HG03175 (cell line): ENCODE results near the gene CELSR1.
"Not testable (repeated sequence)": the region's sequence is repeated elsewhere in the genome, so short reads cannot be mapped to it uniquely, and the experiment has no call there.

Experiments used
- ATAC-seq: cut with Tn5 transposase; IDR thresholded peaks from one replicate; pipeline ENCODE4 v1.9.1; 2021; ENCODE audit warnings: mild to moderate bottlenecking, moderate library complexity; ENCODE audit not compliant: unreplicated experiment

Gene CELSR1

DNA sequence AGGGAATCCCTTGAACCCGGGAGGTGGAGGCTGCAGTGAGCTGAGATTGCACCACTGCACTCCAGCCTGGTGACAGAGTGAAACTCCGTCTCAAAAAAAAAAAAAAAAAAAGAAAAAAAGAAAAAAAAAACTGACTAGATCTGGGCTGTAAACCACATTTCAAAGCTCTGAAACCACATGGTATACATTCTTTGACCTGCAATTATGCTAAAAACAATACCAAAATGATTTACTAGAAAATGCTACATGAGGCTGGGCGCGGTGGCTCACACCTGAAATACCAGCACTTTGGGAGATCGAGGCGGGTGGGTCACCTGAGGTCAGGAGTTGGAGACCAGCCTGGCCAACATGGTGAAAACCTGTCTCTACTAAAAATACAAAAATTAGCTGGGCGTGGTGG lies 133.5 kb downstream of the CELSR1 start:
- not testable (repeated sequence) for ATAC-seq

DNA sequence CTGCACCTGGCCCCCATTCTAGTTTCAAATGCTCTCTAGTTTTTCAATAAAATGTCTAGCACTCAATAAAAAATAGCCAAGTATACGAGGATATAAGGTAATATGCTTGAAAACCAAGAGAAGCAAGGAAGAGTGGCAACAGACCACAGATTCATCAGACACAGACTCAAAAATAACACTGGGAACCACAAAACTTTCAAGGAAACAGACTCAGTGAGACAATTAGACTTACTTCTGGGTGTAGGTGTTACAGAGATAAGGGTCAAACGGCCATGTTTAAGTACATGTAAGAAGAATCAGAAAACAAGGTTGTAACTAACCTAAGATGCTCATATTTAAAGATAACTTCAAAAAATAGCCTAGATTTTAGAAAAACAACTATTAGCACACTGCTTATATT lies 134.9 kb downstream of the CELSR1 start:
- ATAC-seq: no peak

DNA sequence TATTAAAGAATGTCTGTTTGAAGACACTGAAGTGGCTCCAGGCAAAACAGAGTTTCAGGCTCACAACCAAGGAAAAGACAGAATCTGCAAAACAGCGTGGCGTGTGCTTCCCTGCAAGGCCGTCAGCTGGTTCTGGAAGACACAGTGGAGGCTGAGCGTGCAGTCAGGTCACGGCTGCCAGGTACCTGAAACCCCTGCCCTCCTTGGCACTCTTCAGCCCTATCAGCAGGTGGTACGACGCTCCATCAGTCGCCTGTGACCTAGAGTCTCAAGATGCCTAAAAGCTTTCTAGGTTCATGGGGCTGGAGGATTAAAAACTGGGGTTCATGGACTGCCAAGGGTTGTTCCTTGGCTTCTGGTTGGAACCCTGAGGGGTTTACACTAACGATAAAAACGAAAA lies 136.1 kb downstream of the CELSR1 start:
- ATAC-seq: no peak

DNA sequence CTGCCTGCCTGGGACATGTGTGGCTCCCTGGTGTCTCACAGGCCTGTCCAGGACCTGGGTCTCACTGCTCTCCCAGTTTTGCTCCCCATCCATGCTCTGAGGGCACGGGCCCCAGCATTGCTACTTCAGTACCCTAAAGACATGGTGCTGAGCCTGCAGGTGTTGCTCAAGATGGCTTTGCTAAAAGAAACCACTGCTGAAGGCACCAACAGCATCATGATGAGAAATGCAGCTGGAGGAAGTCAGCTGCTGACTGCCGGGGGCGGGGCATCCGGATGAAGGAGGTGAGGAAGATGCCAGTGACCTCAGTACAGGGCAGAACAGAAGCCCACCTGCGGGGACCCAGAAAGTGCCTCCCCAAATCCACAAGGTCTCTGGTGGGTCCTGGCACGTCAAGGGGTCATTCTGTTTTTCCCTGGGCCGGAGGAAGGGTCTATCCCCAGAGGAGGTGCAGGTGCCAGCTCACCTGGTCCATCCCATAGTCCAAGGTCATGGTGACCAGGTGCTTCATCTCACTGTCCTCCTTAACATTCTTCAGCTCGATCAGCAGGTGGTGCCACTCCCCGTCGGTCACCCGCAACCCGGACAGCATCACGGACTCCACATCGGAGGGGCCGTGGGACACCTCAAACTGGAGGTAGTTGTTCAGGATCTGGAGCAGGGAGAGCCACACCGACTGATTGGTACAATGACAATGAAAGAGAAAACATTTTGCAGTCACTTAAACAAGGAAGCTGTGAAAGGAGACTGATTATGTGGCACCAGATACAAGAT lies 138.0 kb downstream of the CELSR1 start:
- ATAC-seq: no peak

DNA sequence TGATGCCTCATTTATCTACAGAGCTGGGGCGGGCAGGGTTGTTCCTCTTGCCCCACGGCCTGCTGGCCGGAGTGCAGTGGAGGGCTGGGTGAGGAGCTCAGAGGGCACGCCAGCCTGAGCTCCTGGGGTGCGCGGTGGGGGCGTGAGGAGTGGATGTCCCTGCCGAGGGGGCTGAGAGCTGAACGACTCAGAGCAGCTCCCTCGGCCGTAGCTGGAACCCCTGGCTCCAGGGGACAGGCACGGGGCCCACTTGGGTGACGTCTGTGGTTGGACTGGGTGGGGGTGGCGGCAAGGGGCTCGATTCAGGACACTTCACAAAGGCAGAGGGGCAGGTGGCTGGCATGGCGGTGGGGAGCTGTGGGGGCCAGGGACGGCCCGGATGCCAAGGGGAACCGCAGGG lies 139.5 kb downstream of the CELSR1 start:
- ATAC-seq: no peak

DNA sequence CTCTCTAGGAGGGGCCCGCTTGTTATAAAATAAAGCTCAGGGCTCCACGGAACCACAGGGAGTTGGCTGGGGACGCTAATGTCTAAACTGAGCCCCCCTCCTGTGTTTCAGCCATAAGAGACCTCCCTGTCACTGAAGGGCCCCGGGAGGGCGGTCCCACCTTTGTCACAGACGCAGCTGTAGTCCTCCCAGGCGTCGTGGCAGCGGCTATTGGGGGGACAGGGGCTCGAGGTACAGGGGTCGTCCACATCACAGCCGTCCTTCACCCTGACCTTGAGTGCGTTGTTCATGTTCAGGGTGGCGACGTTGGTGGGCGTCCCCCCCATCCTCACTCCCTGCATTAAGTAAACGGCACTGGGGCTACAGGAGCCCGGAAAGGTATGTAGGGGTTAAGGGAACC lies 139.9 kb downstream of the CELSR1 start:
- no peak for ATAC-seq

DNA sequence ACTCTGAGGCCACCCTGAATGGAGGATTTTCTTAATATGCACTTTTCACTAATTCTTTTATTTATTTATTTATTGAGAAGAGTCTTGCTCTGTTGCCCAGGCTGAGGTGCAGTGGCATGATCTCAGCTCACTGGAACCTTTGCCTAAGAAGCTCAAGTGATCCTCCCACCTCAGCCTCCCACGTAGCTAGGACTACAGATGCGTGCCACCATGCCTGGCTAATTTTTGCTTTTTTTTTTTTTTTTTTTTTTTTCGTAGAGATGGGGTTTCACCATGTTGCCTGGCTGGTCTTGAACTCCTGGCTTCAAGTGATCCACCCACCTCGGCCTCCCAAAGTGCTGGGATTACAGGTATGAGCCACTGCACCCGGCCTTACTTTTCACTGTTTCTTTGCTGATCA lies 140.4 kb downstream of the CELSR1 start:
- ATAC-seq: not testable (repeated sequence)

DNA sequence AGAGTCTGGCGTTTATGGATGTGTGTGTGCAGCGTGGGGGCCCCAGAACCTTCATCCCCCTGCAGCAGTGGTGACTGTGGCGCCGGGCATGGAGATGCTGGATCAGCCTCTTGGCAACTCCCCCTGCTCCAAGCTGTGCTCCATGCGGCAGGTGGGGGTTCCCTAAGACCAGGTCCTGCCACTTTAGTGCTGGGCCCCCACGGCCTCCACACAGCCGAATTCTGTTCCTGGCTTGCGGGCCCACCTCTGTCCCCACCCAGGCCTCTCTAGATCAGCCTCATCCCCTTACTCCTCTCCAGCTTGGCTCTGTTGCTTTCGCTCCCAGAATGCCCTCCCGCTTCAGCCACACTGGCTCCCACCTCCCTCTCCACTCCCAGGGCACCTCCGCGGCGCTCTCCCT lies 142.3 kb downstream of the CELSR1 start:
- ATAC-seq: no peak

DNA sequence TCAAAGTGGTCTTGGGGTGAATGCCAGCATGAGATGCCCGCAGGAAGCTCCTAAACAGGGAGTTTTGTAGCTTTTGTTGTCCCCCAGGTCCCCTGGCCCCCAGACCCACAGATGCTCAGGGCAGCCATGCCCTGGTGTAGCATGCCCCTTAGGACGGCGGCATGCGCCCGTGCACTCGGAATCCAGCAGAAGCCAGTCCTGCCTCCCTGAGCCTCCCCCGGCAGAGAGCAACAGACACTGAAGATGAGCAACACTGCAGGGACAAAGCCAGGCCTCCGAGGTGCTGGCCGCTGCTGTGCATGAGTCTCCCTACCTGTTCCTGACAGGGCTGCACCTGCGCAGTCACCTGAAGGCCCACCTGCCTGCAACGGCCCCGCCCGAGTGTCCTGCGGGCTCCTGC lies 142.8 kb downstream of the CELSR1 start:
- ATAC-seq: no peak

DNA sequence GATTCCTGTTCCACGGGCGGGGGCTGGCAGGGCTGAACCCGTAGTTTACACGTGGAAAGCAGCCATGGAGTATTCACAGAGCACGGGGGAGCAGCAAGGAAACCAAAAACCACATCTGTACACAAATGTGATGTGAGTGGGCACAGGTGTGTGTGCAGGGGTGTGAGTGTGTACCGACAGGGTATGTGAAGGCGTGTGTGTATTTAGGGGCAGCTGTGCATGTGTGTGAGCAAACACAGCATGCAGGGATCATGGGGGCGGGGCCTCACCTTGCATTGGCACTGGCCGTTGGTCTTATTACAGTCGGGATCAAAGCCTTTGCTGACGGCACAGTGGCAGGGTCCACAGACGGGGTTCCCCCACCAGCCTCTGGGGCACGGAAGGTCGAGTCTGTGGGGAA lies 143.5 kb downstream of the CELSR1 start:
- ATAC-seq: no peak

DNA sequence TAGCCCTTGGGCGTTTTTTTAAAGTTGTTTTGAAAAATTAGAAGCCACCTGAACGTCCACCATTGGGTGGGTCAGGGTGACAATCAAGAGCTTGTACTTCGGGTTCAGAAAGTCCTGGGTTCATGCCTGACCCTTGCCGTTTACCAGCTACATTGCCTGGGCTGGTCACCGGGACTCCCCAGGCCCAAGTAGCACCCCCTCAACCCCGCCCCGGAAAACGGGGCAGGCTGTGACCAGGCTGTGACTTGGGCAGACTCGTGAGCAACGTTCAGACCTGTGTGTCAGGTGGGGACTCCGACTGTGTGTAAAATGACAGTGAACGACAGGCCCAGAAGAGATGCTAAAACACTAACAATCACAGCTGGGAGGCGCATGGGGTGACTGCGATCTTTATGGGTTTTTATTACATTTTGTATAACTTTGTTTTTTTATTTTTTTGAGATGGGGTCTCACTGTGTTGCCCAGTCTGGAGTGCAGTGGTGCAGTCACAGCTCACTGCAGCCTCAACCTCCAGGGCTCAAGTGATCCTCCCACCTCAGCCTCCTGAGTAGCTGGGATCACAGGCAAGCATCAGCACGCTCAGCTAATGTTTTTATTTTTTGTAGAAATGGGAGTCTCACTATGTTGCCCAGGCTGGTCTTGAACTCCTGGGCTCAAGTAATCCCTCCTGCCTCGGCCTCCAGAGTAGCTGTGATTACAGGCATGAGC lies 145.1 kb downstream of the CELSR1 start:
- no peak for ATAC-seq

DNA sequence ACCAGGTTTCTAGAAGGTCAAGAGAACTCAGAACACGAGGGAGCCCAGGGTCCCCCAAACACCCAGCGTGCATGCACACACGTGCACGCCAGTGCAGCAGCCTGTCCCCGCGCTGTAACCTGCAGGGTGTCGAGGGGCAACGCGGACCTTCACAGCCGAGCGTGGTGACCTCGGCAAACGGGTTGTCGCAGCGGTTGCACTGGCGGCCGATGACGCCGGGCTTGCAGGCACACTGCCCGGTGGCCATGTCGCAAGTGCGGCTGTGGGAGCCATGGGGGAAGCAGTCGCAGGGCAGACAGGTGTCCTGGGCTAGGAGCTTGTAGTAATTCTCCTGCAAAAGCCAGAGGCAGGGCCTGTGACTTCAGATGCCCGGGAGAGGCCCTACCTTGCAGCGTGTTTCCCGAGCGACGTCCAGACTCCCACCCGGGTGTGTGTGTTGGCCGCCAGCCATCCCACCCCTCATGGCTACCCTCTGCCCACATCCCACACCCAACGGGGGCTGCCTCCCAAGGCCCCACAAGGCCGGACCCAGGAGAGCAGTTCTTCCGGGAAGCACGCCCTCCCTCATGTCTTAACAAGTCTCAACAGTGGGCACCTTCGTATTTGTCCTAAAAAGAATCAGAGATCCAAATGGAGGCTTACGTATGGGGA lies 145.8 kb downstream of the CELSR1 start:
- no peak for ATAC-seq

DNA sequence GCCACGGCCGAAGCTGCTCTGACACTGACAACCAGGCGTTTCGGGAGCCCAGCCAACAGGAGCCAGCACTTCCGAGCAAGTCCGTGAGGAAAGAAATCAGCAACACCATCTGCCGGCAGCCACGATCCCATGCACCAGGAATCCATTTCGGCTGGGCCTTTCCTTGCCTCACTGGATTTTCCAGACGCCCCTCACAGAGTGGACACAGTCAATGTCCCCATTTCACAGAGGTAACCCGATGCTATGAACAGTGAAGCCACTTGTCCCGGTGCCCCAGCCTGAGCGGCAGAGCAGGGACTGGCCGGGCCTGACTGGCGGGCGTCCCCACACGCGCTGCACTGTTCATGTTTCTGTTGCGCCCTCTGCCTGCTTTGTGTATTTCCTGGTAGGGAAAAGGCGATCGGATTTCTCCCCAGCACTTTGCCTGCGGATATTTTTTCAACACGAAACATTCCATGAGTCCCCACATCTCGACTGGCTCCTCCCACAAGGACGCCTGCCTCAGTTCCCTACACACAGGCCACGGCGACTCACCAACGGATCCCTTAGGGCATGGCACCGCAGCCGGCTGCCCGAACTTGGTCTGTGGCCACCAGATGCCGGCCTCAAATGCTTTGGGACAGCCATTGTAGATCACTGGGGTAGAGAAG lies 146.6 kb downstream of the CELSR1 start:
- no peak for ATAC-seq

DNA sequence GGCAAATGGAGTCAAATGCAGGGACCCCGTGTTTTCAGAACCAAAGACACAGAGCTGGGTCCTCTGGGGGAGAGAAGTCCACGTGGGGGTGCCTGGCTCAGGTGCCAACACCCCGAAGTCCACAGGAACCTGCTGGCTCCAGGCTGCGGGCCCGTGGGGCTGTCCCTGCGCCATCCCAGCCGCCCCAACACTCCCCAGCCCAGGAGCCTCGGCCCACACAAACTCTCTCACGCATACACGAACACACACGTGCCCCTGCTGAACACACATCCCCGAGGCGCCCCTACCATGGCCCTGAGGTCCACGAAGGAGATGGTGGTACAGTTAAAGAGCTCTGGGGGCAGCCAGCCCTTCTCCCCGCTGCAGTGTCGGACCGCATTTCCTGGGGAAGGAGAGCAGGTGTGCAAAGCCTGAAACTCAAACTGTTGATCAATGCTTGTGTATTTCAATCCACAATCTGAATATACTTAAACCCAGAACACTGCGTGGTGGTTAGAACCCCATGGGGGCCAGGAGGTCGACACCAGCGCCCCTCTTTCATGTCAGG lies 147.2 kb downstream of the CELSR1 start:
- ATAC-seq: no peak

DNA sequence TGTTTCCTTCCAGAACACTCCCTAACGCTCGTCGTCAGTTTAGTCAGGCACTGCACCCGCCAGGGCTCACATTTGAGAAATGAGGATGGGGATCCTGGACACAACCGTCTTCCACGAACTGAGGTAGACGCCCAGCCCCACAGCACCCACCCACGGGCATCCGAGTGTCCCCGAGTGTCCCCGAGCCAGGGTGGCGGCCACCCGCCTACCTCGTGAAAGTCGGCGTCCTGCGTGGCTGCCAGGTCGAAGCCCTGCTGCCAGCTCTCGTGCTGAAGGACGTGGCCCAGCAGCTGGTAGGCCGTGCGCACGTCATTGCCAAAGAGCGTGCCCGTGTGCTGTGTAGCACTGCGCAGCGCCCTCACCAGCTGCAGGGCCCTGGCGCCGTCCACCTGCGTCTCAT lies 148.3 kb downstream of the CELSR1 start:
- ATAC-seq: no peak

DNA sequence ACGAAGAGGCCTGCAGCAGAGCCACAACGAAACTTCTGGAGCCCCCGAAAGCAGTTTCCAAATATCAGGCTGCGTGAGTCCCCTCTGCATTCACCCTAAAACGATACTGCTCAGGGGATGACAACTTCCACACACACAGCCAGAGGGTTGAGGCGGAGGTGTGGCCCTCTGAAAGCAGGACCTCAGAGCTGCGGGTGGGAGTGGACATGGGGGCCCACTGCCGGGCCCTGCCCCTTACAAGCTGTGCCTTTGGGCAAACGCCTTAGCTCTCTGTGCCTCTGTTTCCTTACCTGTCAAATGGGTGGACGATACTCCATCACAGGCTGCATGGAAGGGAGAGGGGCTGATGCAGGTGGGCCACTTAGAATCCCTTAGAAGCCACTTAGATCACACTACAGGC lies 148.8 kb downstream of the CELSR1 start:
- ATAC-seq: no peak

DNA sequence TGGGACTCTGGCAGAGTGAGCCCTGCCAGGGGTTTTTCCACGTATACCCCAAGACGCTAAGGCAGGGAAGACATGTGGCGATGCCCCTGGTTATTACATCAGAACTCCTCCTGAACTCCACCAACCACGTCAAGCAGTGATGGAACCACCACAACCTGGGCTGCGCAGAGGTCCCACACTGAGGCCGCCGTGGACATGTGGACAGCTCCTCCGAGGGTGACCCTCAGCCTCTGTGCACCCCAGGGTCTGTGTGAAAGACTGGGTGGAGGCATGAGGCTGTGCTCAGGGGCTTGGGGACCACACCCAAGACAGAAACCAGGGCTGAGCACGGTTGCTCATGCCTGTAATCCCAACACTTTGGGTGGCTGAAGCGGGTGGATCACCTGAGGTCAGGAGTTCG lies 149.7 kb downstream of the CELSR1 start:
- no peak for ATAC-seq

DNA sequence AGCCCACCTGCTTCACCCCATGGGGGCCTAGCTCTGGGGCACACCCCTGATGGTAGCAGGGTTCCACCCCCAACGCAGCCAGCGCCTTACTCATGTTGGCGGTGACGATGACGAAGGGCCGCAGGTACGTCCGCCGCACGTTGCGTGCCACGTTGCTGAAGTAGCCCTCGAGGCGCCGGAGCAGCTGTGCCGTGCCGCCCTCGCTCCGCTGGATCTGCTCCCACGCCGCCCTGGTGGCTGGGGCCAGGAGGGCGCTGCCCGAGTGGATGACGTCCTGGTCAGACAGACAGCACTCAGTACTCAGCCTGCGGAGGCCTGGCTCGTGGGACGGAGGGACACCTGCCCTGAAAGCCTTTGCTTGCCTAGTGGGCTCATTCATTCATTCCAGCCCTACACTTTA lies 151.1 kb downstream of the CELSR1 start:
- no peak for ATAC-seq

DNA sequence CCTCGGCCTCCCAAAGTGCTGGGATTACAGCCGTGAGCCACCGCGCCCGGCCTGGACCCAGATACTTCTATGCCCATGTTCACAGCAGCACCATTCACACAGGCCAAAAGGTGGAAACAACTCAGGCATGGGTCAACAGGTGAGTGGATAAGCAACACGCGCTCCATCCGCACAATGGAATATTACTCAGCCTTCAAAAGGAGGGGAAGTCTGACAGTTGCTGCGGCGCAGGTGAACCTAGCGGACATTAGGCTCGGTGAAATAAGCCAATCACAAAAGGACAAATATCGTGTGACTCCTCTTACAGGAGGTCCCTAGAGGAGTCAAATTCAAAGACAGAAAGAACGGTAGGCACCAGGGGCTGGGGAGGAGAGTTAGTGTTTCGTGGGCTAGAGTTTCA lies 154.9 kb downstream of the CELSR1 start:
- no peak for ATAC-seq

DNA sequence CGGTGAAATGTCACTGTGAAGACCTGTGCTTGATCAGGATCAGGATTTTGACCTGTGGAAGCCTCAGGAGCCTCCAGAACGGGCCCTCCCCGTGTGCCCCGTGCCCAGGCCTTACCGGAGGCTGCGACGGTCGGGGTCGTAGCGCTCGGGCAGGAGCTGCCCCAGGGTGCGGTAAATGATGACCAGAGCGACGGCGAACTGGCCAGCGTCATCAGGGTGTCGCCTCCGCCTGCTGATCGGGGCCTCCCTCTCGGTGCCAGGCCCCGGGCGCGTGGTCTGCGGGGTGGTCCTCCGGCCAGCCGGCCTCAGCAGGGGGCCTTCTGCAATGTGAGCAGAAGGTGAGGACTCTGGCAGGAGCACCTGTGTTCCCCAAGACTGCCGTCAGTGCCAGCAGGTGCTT lies 155.7 kb downstream of the CELSR1 start:
- no peak for ATAC-seq

DNA sequence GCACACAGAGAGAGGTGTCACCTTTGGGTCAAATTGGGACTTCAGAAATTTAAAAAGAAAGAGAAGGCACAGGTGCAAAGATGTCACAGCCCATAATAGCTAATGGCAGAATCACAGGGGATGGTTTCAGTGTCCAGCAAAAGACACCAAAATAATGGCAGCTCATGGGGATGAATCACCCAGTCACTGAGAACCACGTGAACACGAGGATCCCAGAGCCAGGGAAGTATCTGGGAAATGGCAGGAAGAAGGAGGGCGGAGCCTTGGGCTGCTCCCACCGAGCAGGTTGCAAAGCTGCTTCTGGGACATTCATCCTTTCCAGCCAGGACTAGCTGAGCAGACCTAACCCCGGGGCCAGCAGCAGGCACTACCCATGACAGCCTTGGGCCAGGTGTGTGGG lies 156.3 kb downstream of the CELSR1 start:
- ATAC-seq: no peak
